Activated T-cell treated with anti-CD3 and anti-CD28 coated beads, Interleukin-2, amount 50 U/mL, for 1 hour (primary cell): ENCODE measurements around the gene CMTR1.
"Not testable (repeated sequence)": the region's sequence is repeated elsewhere in the genome, so short reads cannot be mapped to it uniquely, and the experiment has no call there.

Source experiments
- DNase-seq: peaks from one replicate; pipeline ENCODE4 v3.0.0-alpha.2; 2020

Gene CMTR1

GRCh38 chr6:37432916-37433656, at the start of gene CMTR1:
Gene CMTR1, plus strand, starts transcription at chr6:37433221. Its CDS starts 2,409 bp downstream, at chr6:37435630.
- peak; percentile 99 for DNase-seq

- DNase-seq = no peak
These were observed 44.4 kb upstream of the CMTR1 start for GRCh38 chr6:37388578-37388977.

GRCh38 chr6:37389857-37390256, 43.2 kb upstream of the CMTR1 start:
- DNase-seq = no peak

GRCh38 chr6:37391120-37391519, 41.9 kb upstream of the CMTR1 start:
- no peak for DNase-seq

- no peak for DNase-seq
These were observed 40.2 kb upstream of the CMTR1 start for GRCh38 chr6:37392821-37393220.

- no peak for DNase-seq
These were observed 39.6 kb upstream of the CMTR1 start for GRCh38 chr6:37393381-37393929.

GRCh38 chr6:37396571-37397180, 36.3 kb upstream of the CMTR1 start:
- DNase-seq = no peak

GRCh38 chr6:37399131-37399530, 33.9 kb upstream of the CMTR1 start:
- DNase-seq = no peak

GRCh38 chr6:37399795-37400490, 33.1 kb upstream of the CMTR1 start:
- no peak for DNase-seq

- DNase-seq = not testable (repeated sequence)
These were observed 31.4 kb upstream of the CMTR1 start for GRCh38 chr6:37401658-37402057.

- DNase-seq = no peak
These were observed 26.2 kb upstream of the CMTR1 start for GRCh38 chr6:37406726-37407341.

GRCh38 chr6:37407948-37408347, 25.1 kb upstream of the CMTR1 start:
- no peak for DNase-seq

GRCh38 chr6:37409501-37409900, 23.5 kb upstream of the CMTR1 start:
- DNase-seq = no peak

GRCh38 chr6:37417393-37417792, 15.6 kb upstream of the CMTR1 start:
- no peak for DNase-seq

- DNase-seq = no peak
These were observed 14.3 kb upstream of the CMTR1 start for GRCh38 chr6:37418722-37419121.

- no peak for DNase-seq
These were observed 6.7 kb upstream of the CMTR1 start for GRCh38 chr6:37426058-37426944.

GRCh38 chr6:37426945-37427510, 6.0 kb upstream of the CMTR1 start:
- DNase-seq = no peak

- no peak for DNase-seq
These were observed 3.7 kb upstream of the CMTR1 start for GRCh38 chr6:37429352-37429750.

- no peak for DNase-seq
These were observed 468 bp upstream of the CMTR1 start for GRCh38 chr6:37432590-37432915.

GRCh38 chr6:37433657-37434271, 743 bp downstream of the CMTR1 start:
- DNase-seq = no peak

GRCh38 chr6:37435373-37435772, 2.4 kb downstream of the CMTR1 start:
- DNase-seq = no peak

GRCh38 chr6:37435816-37436215, 2.8 kb downstream of the CMTR1 start:
- no peak for DNase-seq
